ENCODE results near the gene RPL5.

DNA sequence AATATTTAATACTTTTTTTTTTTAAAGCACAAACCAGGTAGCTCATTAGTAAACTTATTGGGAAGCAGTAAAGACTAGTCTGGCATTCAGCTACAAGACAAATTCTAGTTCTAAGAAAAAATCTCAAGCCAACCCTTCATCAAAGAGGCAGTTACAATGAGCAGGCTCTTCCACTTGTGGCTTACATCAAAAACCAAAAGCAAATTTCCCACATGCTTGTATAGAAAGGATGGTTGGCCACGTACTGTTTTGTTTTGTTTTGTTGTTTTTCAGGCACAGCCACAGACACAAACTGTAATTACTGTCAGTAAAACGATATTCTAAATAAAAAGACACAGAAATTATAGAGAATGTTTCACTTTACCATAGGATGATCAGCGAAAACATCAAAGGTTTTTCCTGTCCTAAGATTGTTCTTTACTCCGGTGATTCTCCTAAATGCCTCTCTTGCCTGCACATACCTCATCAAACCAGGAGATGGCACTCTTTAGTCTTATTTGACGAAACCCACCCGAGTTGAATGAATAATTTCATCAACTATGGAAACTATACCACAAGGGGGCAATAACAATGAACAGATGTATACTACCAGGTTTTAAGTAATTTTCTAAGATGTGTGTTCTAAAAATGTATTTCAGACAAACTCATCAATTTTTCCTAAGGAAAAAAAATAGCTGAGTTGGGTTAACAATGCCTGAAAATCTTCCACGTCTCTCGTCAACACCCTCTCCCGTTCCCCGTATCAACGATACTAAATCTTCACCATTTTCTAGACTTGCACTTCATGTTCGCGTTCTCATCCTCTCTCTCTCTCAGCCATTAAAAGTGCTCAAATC lies 26.9 kb downstream of the RPL5 start:
- no peak for TF ChIP-seq USF2 (IDR thresholded peaks at IDR 0.05; ENCODE audit: low read depth, low read length)
- TF ChIP-seq POLR2A (IDR thresholded peaks at IDR 0.05; ENCODE audit: low read depth, low read length) = no peak
- no peak for TF ChIP-seq MAZ (IDR thresholded peaks at IDR 0.05; ENCODE audit: borderline replicate concordance, low read depth, low read length)
- TF ChIP-seq, protein P1, sequence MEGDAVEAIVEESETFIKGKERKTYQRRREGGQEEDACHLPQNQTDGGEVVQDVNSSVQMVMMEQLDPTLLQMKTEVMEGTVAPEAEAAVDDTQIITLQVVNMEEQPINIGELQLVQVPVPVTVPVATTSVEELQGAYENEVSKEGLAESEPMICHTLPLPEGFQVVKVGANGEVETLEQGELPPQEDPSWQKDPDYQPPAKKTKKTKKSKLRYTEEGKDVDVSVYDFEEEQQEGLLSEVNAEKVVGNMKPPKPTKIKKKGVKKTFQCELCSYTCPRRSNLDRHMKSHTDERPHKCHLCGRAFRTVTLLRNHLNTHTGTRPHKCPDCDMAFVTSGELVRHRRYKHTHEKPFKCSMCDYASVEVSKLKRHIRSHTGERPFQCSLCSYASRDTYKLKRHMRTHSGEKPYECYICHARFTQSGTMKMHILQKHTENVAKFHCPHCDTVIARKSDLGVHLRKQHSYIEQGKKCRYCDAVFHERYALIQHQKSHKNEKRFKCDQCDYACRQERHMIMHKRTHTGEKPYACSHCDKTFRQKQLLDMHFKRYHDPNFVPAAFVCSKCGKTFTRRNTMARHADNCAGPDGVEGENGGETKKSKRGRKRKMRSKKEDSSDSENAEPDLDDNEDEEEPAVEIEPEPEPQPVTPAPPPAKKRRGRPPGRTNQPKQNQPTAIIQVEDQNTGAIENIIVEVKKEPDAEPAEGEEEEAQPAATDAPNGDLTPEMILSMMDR (conservative IDR thresholded peaks at IDR 0.05; ENCODE audit: low read depth, low read length) = peak; percentile 100
- no peak for TF ChIP-seq MXI1 (IDR thresholded peaks at IDR 0.05; ENCODE audit: borderline replicate concordance, low read depth, low read length)
- TF ChIP-seq FOS (IDR thresholded peaks at IDR 0.05; ENCODE audit: low read depth, low read length) = no peak
- TF ChIP-seq RAD21 (IDR thresholded peaks at IDR 0.05; ENCODE audit: low read length) = peak; percentile 97
- no peak for TF ChIP-seq RCOR1 (IDR thresholded peaks at IDR 0.05; ENCODE audit: insufficient replicate concordance, low read length)
- no peak for TF ChIP-seq RFX5 (IDR thresholded peaks at IDR 0.05; ENCODE audit: low read depth, low read length)
- TF ChIP-seq CEBPB (IDR thresholded peaks at IDR 0.05; ENCODE audit: low read depth, low read length) = peak; percentile 20; the same call in 1 of the 2 replicates

Measured in IMR-90 (cell line).